Measurements from ENCODE around the gene EHD4. TPM values are rescaled to one million over a fixed set of nuclear protein-coding genes. Genes with fewer than 3 reads are reported as not detected.

EHD4 gene
- total RNA-seq, 4 donors from 2014 or later, result 12.8 to 45.2 (median 26.1) TPM

DNA sequence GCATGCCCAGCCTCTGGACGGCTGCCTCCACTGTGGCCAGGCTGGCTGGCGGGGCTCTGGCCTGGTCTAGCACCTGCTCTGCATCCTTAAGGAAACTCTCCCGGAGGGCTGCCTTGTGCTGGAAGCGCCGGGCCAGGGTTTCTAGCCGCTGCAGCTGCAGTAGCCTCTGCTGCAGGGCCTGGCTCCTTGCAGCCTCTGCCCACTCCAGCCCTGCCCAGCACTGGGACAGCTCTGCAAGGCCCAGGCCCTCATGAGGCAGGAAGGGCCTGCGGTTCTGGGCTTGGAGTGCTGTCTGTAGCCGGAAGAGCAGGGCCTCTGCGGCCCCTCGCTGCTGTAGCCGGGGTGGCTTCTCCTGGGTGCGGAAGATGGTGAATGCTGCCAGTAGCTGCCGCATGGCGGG is 86.5 kb downstream of the EHD4 start:
- no peaks in the 10 kb centered on the region for H3K27me3 ChIP-seq
- H3K36me3 ChIP-seq, result no peaks in the 10 kb centered on the region
- DNase-seq, result no peak
- H3K4me1 ChIP-seq, result peaks cover 0 to 11% of the 10 kb centered on the region in 2 donors
- H3K4me3 ChIP-seq, result no peak overlapping the region
- intact Hi-C loops (cut with DNase I; ENCODE audit: low total_unique reads), result no loop called here
- TF ChIP-seq POLR2A (IDR thresholded peaks at IDR 0.05), result no peak
- TF ChIP-seq, protein P1, sequence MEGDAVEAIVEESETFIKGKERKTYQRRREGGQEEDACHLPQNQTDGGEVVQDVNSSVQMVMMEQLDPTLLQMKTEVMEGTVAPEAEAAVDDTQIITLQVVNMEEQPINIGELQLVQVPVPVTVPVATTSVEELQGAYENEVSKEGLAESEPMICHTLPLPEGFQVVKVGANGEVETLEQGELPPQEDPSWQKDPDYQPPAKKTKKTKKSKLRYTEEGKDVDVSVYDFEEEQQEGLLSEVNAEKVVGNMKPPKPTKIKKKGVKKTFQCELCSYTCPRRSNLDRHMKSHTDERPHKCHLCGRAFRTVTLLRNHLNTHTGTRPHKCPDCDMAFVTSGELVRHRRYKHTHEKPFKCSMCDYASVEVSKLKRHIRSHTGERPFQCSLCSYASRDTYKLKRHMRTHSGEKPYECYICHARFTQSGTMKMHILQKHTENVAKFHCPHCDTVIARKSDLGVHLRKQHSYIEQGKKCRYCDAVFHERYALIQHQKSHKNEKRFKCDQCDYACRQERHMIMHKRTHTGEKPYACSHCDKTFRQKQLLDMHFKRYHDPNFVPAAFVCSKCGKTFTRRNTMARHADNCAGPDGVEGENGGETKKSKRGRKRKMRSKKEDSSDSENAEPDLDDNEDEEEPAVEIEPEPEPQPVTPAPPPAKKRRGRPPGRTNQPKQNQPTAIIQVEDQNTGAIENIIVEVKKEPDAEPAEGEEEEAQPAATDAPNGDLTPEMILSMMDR (IDR thresholded peaks at IDR 0.05), result no peak
- H3K27ac ChIP-seq, result no peak overlapping the region
- no peaks in the 10 kb centered on the region for H3K9me3 ChIP-seq

DNA sequence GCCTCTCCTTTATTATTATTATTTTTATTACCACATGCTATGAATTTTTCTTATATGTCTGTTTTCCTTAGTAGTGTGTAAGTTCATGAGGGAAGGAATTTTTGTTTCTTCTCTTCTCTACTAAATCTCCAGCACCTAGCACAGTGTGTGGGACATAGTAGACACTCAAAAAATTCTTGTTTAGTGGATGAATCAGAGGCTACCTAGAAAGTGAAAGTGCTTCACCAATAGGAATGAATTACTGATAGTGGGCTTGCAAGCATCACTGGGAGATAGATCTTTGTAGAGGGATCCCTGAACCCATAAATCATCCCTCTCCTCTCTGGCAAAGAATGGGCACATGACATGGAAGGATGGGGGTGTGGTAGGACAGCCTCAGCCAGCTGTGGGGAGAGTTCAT is 87.0 kb downstream of the EHD4 start:
- peaks cover 0 to 11% of the 10 kb centered on the region in 2 donors for H3K4me1 ChIP-seq
- intact Hi-C loops (cut with DNase I; ENCODE audit: low total_unique reads), result no loop called here
- no peak for DNase-seq
- TF ChIP-seq POLR2A (IDR thresholded peaks at IDR 0.05), result no peak
- TF ChIP-seq, protein P1 (IDR thresholded peaks at IDR 0.05), result no peak
- H3K4me3 ChIP-seq, result no peak overlapping the region
- no peaks in the 10 kb centered on the region for H3K36me3 ChIP-seq
- no peak overlapping the region for H3K27ac ChIP-seq
- no peaks in the 10 kb centered on the region for H3K9me3 ChIP-seq
- H3K27me3 ChIP-seq, result no peaks in the 10 kb centered on the region

DNA sequence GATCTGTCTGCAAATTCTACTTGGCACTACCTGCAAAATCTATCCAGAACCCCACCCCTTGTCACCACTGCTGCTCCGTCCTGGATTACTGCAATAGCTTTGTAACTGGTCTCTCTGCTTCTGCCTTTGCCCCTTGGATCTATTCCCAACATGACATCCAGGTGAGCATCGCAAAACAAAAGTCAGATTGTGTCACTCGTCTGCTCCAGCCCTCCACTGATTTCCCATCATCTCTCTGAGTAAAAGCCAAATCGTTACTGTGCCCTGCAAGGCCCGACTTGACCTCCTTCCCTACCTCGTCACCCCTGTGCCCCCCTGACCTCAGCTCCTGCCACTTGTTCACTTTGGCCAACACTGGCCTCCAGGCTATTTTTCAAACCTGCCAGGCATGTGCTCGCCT is 87.9 kb downstream of the EHD4 start:
- no peaks in the 10 kb centered on the region for H3K27me3 ChIP-seq
- TF ChIP-seq, protein P1 (IDR thresholded peaks at IDR 0.05), result no peak
- no peak for TF ChIP-seq POLR2A (IDR thresholded peaks at IDR 0.05)
- H3K27ac ChIP-seq, result no peak overlapping the region
- peaks cover 0 to 11% of the 10 kb centered on the region in 2 donors for H3K4me1 ChIP-seq
- intact Hi-C loops (cut with DNase I; ENCODE audit: low total_unique reads), result no loop called here
- no peak overlapping the region for H3K4me3 ChIP-seq
- no peaks in the 10 kb centered on the region for H3K36me3 ChIP-seq
- no peaks in the 10 kb centered on the region for H3K9me3 ChIP-seq
- DNase-seq, result no peak

DNA sequence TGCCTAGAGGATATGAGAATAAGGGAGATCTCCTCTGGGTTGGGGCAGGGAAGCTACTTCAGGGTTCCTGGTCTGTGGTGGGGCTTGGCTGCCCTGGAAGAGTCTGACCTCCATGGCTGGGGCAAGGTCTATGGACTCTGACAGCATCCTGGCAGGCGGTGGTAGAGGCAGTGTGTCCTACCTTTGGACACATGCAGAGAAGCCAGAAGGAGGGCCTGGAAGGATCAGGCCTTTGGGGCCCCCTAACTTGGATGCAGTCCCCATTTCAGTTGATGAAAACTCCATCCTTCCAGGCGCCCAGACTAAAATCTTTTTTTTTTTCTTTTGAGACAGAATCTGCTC is 88.9 kb downstream of the EHD4 start:
- H3K9me3 ChIP-seq, result no peaks in the 10 kb centered on the region
- no peaks in the 10 kb centered on the region for H3K27me3 ChIP-seq
- H3K4me1 ChIP-seq, result peaks cover 0 to 11% of the 10 kb centered on the region in 2 donors
- DNase-seq, result no peak
- H3K36me3 ChIP-seq, result no peaks in the 10 kb centered on the region
- H3K4me3 ChIP-seq, result no peak overlapping the region
- TF ChIP-seq, protein P1 (IDR thresholded peaks at IDR 0.05), result no peak
- TF ChIP-seq POLR2A (IDR thresholded peaks at IDR 0.05), result no peak
- H3K27ac ChIP-seq, result no peak overlapping the region
- intact Hi-C loops (cut with DNase I; ENCODE audit: low total_unique reads), result no loop called here

DNA sequence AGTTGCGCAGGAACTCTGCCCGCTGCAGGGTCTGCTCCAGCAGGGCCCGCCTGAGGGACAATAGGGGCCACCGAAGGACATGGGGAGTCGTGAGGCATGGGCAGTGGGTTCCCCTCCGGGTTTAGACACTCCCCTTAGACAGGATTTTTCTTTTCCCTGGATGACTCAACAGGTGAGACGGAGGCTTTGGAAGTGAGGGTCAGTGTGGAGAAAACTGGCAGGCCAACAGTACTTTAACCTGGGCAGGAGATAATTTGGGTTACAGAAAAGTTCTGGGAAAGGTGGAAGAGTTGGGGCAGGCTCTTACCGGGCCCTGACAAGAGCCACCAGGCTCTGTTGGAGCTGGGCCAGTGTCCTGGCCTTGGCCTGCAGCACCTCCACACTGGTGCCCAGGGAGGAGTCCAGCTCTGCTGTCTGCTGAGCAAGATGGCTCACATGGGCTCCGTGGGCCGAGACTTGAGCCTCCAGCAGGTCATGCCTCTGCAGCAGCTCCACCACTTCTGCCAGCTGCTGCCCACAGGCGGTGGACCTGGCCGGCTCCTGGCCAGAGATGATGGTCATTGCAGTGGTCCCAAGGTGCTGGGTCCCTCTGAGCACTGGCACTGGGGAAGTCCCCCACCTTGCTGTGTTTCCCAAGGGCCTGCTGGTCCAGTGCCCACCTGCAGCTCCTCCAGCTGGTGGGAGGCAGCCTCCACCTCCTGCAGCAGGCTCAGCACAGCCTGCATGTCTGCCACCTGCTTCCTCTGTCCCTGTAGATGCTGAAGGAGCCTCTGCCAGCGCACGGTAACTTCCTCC is 89.5 kb downstream of the EHD4 start:
- peaks cover 0 to 11% of the 10 kb centered on the region in 2 donors for H3K4me1 ChIP-seq
- H3K9me3 ChIP-seq, result no peaks in the 10 kb centered on the region
- H3K27ac ChIP-seq, result no peak overlapping the region
- intact Hi-C loops (cut with DNase I; ENCODE audit: low total_unique reads), result no loop called here
- DNase-seq, result no peak
- no peaks in the 10 kb centered on the region for H3K27me3 ChIP-seq
- peak overlapping the region in 1 of 2 donors; percentile 19 for H3K4me3 ChIP-seq
- TF ChIP-seq POLR2A (IDR thresholded peaks at IDR 0.05), result no peak
- TF ChIP-seq, protein P1 (IDR thresholded peaks at IDR 0.05), result no peak
- no peaks in the 10 kb centered on the region for H3K36me3 ChIP-seq
